Spleen (tissue), 11 donors: ENCODE data around the gene AKT2. TPM values are rescaled to one million over a fixed set of nuclear protein-coding genes. Genes with fewer than 3 reads are reported as not detected.

Experiments
- DNase-seq: peaks from one replicate; pipeline ENCODE4 v3.0.0-alpha.2; 2020
- H3K27ac ChIP-seq, 8 donors: fragments of 200-600 bp; sonication (generic) in 7 of 8; 1 replicate in 4 of 8; 2 replicates in 4 of 8; pipeline versions ENCODE4 v1.5.0 to v1.8.0; 2016 to 2021; ENCODE audit warnings: inconsistent platforms in 4 of 8, mild to moderate bottlenecking in 4 of 8, moderate library complexity in 1 of 8
- H3K27me3 ChIP-seq, 7 donors: fragments of 200-600 bp; sonication (generic) in 6 of 7; replicated peaks in 1 of 7; 1 replicate in 4 of 7; 2 replicates in 3 of 7; pipeline versions ENCODE4 v1.5.0 to v1.8.0; 2016 to 2021; ENCODE audit warnings: inconsistent platforms in 3 of 7, mild to moderate bottlenecking in 1 of 7
- H3K36me3 ChIP-seq, 6 donors: fragments of 200-600 bp; sonication (generic) in 5 of 6; 1 replicate in 4 of 6; 2 replicates in 2 of 6; pipeline versions ENCODE4 v1.5.0 to v1.8.0; 2016 to 2021; ENCODE audit warnings: inconsistent platforms in 2 of 6
- H3K4me1 ChIP-seq, 6 donors: fragments of 200-600 bp; sonication (generic) in 5 of 6; 1 replicate in 3 of 6; 2 replicates in 3 of 6; pipeline versions ENCODE4 v1.5.0 to v1.8.0; 2016 to 2021; ENCODE audit warnings: inconsistent platforms in 3 of 6
- H3K4me3 ChIP-seq, 8 donors: fragments of 200-600 bp; sonication (generic) in 7 of 8; 1 replicate in 4 of 8; 2 replicates in 4 of 8; pipeline versions ENCODE4 v1.5.0 to v1.8.0; 2016 to 2021; ENCODE audit warnings: inconsistent platforms in 4 of 8, mild to moderate bottlenecking in 4 of 8, moderate library complexity in 2 of 8
- H3K9me3 ChIP-seq, 8 donors: fragments of 200-600 bp; sonication (generic) in 7 of 8; 1 replicate in 4 of 8; 2 replicates in 4 of 8; pipeline versions ENCODE4 v1.5.0 to v1.8.0; 2016 to 2021; ENCODE audit warnings: inconsistent platforms in 4 of 8
- POLR2A ChIP-seq, 3 donors: fragments of 450-650 bp; IDR thresholded peaks; one replicate each; pipeline ENCODE4 v1.5.1; 2017; ENCODE audit warnings: antibody characterized with exemption in 3 of 3, mild to moderate bottlenecking in 1 of 3
- POLR2AphosphoS5 ChIP-seq, 3 donors: sonication (generic); formaldehyde crosslinking; IDR thresholded peaks; one replicate each; pipeline ENCODE4 v1.5.1; 2017; ENCODE audit warnings: antibody characterized with exemption in 3 of 3
- WGBS, 5 donors: extraction: QIAGEN DNeasy Blood & Tissue Kit in 3 of 5; methylation state at CpG; one replicate each; pipeline versions ENCODE4 v1.1.5 to v1.1.7; 2013 to 2018; 5-methylcytosine and 5-hydroxymethylcytosine counted together
- intact Hi-C: fragments of 100-400 bp; cut with DNase I; formaldehyde crosslinking; loops from one replicate; pipeline ENCODE4 v1.15.0; 2023; ENCODE audit warnings: low total_unique reads
- polyA plus RNA-seq, 3 donors: library from polyadenylated mRNA; stranded (reverse); fragments of 200-250 nt; gene quantifications; one replicate each; pipeline ENCODE4 v1.2.1, GENCODE V29; 2013
- total RNA-seq, 7 donors: library from RNA; depleted of rRNA in 3 of 7; stranded (reverse); fragments of >200 nt in 3 of 7; fragmentation: NEBNext Ultra II Directional in 4 of 7; extraction: Animal tissue kit (Norgen Biotek cat#: 25700) in 4 of 7; gene quantifications; one replicate each; pipeline versions ENCODE4 v1.1.0 to v1.2.1, GENCODE V29; 2016 to 2021
- TF ChIP-seq, protein P1 (sequence below), 11 experiments: fragments of 200-600 bp in 7 of 11; fragments of 450-650 bp in 4 of 11; sonication (generic) in 4 of 11; IDR thresholded peaks in 8 of 11; conservative IDR thresholded peaks in 3 of 11; 1 replicate in 7 of 11; 2 replicates in 4 of 11; pipeline versions ENCODE4 v1.4.0 to v1.8.0; 2016 to 2021; ENCODE audit warnings: antibody characterized with exemption in 11 of 11, inconsistent platforms in 4 of 11, mild to moderate bottlenecking in 1 of 11
- donor health status: healthy with polysubstance abuse.
- donor health status: DM: no; HTN: no; CAD: no; lungs with moderate emphysema.
- donor health status: DM: no; HTN: no; CAD: no.
- donor health status: Bipolar disorder and iron deficiency.
- donor health status: healthy.
- donor health status: DM: no; HTN: no; CAD: no.
- donor health status: DM: yes; HTN: yes; CAD: no.

AKT2 gene
- total and polyA plus RNA-seq, 10 donors = 28.8 to 134 (median 98.9) TPM

DNA sequence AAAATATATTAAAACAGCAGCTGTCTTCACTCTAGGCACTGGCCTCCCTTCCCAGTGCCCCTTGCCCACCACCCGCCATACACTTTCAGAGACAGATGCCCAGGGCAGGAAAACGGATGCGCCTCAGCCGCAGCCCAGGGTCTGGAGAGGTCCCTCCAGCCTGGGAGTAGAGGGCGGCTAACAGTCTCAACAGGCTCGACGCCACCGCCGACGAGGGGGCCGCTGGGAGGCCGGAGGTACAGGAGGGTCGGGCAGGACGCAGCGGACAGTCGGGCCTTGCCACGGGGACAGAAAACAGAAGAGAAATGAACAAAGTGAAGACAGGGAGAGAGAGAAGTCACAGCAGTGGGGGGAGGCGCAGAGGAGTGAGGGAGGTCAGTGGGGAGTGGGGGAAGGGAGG, 35.9 kb upstream of the AKT2 start:
- Histone ChIP-seq H3K27me3 (no peaks in the 10 kb centered on the region), H3K4me3 (no peak overlapping the region), H3K9me3 (no peaks in the 10 kb centered on the region), H3K27ac (no peak overlapping the region), H3K36me3 (peaks cover 0 to 98% (median 64%) of the 10 kb centered on the region in 6 donors), H3K4me1 (peaks cover 0 to 4% (median 0%) of the 10 kb centered on the region in 6 donors)
- WGBS, 5 donors = 93 to 100% (median 97%) methylated on average over 18 of the region's 18 CpGs
- no peak for DNase-seq
- intact Hi-C loops = no loop called here
- TF ChIP-seq, protein P1, sequence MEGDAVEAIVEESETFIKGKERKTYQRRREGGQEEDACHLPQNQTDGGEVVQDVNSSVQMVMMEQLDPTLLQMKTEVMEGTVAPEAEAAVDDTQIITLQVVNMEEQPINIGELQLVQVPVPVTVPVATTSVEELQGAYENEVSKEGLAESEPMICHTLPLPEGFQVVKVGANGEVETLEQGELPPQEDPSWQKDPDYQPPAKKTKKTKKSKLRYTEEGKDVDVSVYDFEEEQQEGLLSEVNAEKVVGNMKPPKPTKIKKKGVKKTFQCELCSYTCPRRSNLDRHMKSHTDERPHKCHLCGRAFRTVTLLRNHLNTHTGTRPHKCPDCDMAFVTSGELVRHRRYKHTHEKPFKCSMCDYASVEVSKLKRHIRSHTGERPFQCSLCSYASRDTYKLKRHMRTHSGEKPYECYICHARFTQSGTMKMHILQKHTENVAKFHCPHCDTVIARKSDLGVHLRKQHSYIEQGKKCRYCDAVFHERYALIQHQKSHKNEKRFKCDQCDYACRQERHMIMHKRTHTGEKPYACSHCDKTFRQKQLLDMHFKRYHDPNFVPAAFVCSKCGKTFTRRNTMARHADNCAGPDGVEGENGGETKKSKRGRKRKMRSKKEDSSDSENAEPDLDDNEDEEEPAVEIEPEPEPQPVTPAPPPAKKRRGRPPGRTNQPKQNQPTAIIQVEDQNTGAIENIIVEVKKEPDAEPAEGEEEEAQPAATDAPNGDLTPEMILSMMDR (IDR thresholded peaks at IDR 0.05 in 8 of 11, conservative IDR thresholded peaks at IDR 0.05 in 3 of 11) = no peak

DNA sequence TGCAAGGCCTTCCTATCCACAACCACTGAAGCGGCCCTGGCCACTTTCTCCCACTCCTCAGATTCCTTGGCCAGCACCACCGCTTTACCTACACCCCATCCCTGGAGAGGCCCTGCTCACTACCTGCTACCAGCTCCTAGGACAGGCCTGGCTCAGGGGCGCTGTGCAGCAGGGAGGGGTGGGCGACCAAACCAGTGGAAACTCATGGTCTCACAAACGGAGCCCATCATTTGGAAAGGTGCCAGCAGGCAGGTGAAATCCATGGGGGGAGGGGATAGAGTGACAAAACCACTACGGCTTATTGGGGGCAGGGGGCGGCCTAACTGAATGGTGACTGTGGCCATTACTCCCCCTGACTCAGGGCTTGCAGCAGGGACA, 35.4 kb upstream of the AKT2 start:
- Histone ChIP-seq H3K4me3 (no peak overlapping the region), H3K9me3 (no peaks in the 10 kb centered on the region), H3K4me1 (peaks cover 0 to 4% (median 0%) of the 10 kb centered on the region in 6 donors), H3K36me3 (peaks cover 0 to 96% (median 59%) of the 10 kb centered on the region in 6 donors), H3K27ac (no peak overlapping the region), H3K27me3 (no peaks in the 10 kb centered on the region)
- WGBS, 5 donors = 81 to 96% (median 93%) methylated on average over 6 to 7 of the region's 7 CpGs
- TF ChIP-seq, protein P1 (IDR thresholded peaks at IDR 0.05 in 8 of 11, conservative IDR thresholded peaks at IDR 0.05 in 3 of 11) = no peak
- TF ChIP-seq POLR2AphosphoS5 (IDR thresholded peaks at IDR 0.05) (no peak), POLR2A (IDR thresholded peaks at IDR 0.05) (no peak)
- DNase-seq = no peak
- intact Hi-C loops = no loop called here

GRCh38 chr19:40317338-40317737, 32.2 kb upstream of the AKT2 start:
- intact Hi-C loops = no loop called here
- H3K27ac ChIP-seq = no peak overlapping the region
- 83 to 92% (median 87%) methylated on average over 7 of the region's 7 CpGs for WGBS, 5 donors
- H3K4me1 ChIP-seq = peaks cover 0 to 2% (median 0%) of the 10 kb centered on the region in 6 donors
- H3K4me3 ChIP-seq = no peak overlapping the region
- no peaks in the 10 kb centered on the region for H3K9me3 ChIP-seq
- DNase-seq = no peak
- H3K36me3 ChIP-seq = peaks cover 0 to 64% (median 27%) of the 10 kb centered on the region in 6 donors
- no peaks in the 10 kb centered on the region for H3K27me3 ChIP-seq
- TF ChIP-seq POLR2AphosphoS5 (IDR thresholded peaks at IDR 0.05) = no peak
- no peak for TF ChIP-seq POLR2A (IDR thresholded peaks at IDR 0.05)
- TF ChIP-seq, protein P1 (IDR thresholded peaks at IDR 0.05 in 8 of 11, conservative IDR thresholded peaks at IDR 0.05 in 3 of 11) = no peak

GRCh38 chr19:40315812-40316470, 30.8 kb upstream of the AKT2 start:
- Histone ChIP-seq H3K9me3 (no peaks in the 10 kb centered on the region), H3K4me1 (no peaks in the 10 kb centered on the region), H3K27ac (no peak overlapping the region), H3K27me3 (no peaks in the 10 kb centered on the region), H3K36me3 (peaks cover 0 to 50% (median 13%) of the 10 kb centered on the region in 6 donors), H3K4me3 (no peak overlapping the region)
- TF ChIP-seq, protein P1 (IDR thresholded peaks at IDR 0.05 in 8 of 11, conservative IDR thresholded peaks at IDR 0.05 in 3 of 11) = no peak
- TF ChIP-seq POLR2A (IDR thresholded peaks at IDR 0.05) (no peak), POLR2AphosphoS5 (IDR thresholded peaks at IDR 0.05) (no peak)
- intact Hi-C loops = no loop called here
- no peak for DNase-seq
- WGBS, 5 donors = 81 to 92% (median 87%) methylated on average over 5 of the region's 5 CpGs
